HepG2 (cell line): Measurements from ENCODE around the gene ZNF8. TPM values are rescaled to one million over a fixed set of nuclear protein-coding genes. Genes with fewer than 3 reads are reported as not detected.

Experiments
- ATF1 ChIP-seq: IDR thresholded peaks from 2 replicates; pipeline ENCODE4 v1.6.1; 2016; ENCODE audit warnings: mild to moderate bottlenecking, control low read depth
- BORCS8-MEF2B ChIP-seq: sonication (generic); formaldehyde crosslinking; IDR thresholded peaks from 2 replicates; pipeline ENCODE4 v1.8.0; 2022; ENCODE audit warnings: mild to moderate bottlenecking, missing genetic modification reagents
- FOXA3 ChIP-seq: IDR thresholded peaks from 2 replicates; pipeline ENCODE4 v1.6.1; 2016; ENCODE audit warnings: missing genetic modification reagents, missing compliant biosample characterization
- GRHL1 ChIP-seq: sonication (generic); formaldehyde crosslinking; conservative IDR thresholded peaks from 2 replicates; pipeline ENCODE4 v1.8.0; 2022; ENCODE audit warnings: missing genetic modification reagents
- HES4 ChIP-seq: sonication (generic); formaldehyde crosslinking; IDR thresholded peaks from 2 replicates; pipeline ENCODE4 v1.9.0; 2021; ENCODE audit warnings: mild to moderate bottlenecking, missing genetic modification reagents, borderline replicate concordance
- KLF16 ChIP-seq, 2 experiments: sonication (generic) in 1 of 2; formaldehyde crosslinking in 1 of 2; IDR thresholded peaks; 2 replicates each; pipeline versions ENCODE4 v1.6.1 to v1.8.0; 2016 to 2023; ENCODE audit warnings: missing genetic modification reagents in 2 of 2, missing compliant biosample characterization in 1 of 2
- MAF1 ChIP-seq: sonication (generic); formaldehyde crosslinking; IDR thresholded peaks from 2 replicates; pipeline ENCODE4 v1.5.0; 2020; ENCODE audit warnings: missing genetic modification reagents, borderline replicate concordance
- SNRNP70 ChIP-seq: fragments of 200-400 bp; formaldehyde crosslinking; IDR thresholded peaks from 2 replicates; pipeline ENCODE4 v1.6.1; 2017; ENCODE audit warnings: mild to moderate bottlenecking, low read depth, low read length, moderate library complexity
- TCF7 ChIP-seq: sonication (generic); IDR thresholded peaks from 2 replicates; pipeline ENCODE4 v1.6.1; 2016; ENCODE audit warnings: antibody characterized with exemption, low read depth
- ZBTB38 ChIP-seq: sonication (generic); formaldehyde crosslinking; IDR thresholded peaks from 2 replicates; pipeline ENCODE4 v1.5.1; 2020; ENCODE audit warnings: mild to moderate bottlenecking, missing genetic modification reagents
- ZNF121 ChIP-seq: sonication (generic); formaldehyde crosslinking; IDR thresholded peaks from 2 replicates; pipeline ENCODE4 v1.5.0; 2020; ENCODE audit warnings: mild to moderate bottlenecking, missing genetic modification reagents
- ZNF335 ChIP-seq: sonication (generic); formaldehyde crosslinking; IDR thresholded peaks from 2 replicates; pipeline ENCODE4 v1.4.0; 2020; ENCODE audit warnings: missing genetic modification reagents
- ZNF577 ChIP-seq: sonication (generic); formaldehyde crosslinking; IDR thresholded peaks from 2 replicates; pipeline ENCODE4 v1.4.0; 2020; ENCODE audit warnings: mild to moderate bottlenecking, low read depth, missing genetic modification reagents, borderline replicate concordance
- ZNF674 ChIP-seq: sonication (generic); formaldehyde crosslinking; IDR thresholded peaks from 2 replicates; pipeline ENCODE4 v1.5.0; 2020; ENCODE audit warnings: low read depth, mild to moderate bottlenecking, missing genetic modification reagents
- ZNF782 ChIP-seq: sonication (generic); formaldehyde crosslinking; IDR thresholded peaks from 2 replicates; pipeline ENCODE4 v1.4.0; 2020; ENCODE audit warnings: missing genetic modification reagents, mild to moderate bottlenecking, borderline replicate concordance
- ZUFSP ChIP-seq: sonication (generic); formaldehyde crosslinking; IDR thresholded peaks from 2 replicates; pipeline ENCODE4 v1.9.0; 2021; ENCODE audit warnings: missing genetic modification reagents, mild to moderate bottlenecking, borderline replicate concordance
- polyA plus RNA-seq, 8 experiments: library from polyadenylated mRNA; depleted of rRNA in 3 of 8; stranded (reverse) in 7 of 8; unstranded in 1 of 8; fragments of >200 nt; fragmentation: Illumina TruSeq in 4 of 8; extraction: Trizol in 4 of 8; gene quantifications; 2 replicates each; pipeline versions ENCODE4 v1.2.1 to v1.2.3, GENCODE V29; 2011 to 2016; ENCODE audit warnings: low read depth in 4 of 8, missing spikeins in 1 of 8, mixed read lengths in 1 of 8; ENCODE audit not compliant: insufficient read depth in 1 of 8
- total RNA-seq, 5 experiments: library from RNA; depleted of rRNA; stranded (reverse); fragments of >200 nt; fragmentation: Illumina TruSeq; extraction: Trizol; gene quantifications; 2 replicates each; pipeline ENCODE4 v1.2.3, GENCODE V29; 2016; ENCODE audit warnings: low read depth in 1 of 5
- TF ChIP-seq, protein P1 (sequence below): sonication (generic); formaldehyde crosslinking; conservative IDR thresholded peaks from 2 replicates; pipeline ENCODE4 v1.5.0; 2020; ENCODE audit warnings: missing genetic modification reagents
- TF ChIP-seq, protein P2 (sequence below): sonication (generic); formaldehyde crosslinking; IDR thresholded peaks from 2 replicates; pipeline ENCODE4 v1.9.0; 2022; ENCODE audit warnings: low read depth, missing genetic modification reagents

The ZNF8 gene
- total and polyA plus RNA-seq, 2 of the 13 experiments (the other 11 are each of a cell fraction or from before 2014, with no cell fraction given): 3.1 to 3.3 TPM

DNA sequence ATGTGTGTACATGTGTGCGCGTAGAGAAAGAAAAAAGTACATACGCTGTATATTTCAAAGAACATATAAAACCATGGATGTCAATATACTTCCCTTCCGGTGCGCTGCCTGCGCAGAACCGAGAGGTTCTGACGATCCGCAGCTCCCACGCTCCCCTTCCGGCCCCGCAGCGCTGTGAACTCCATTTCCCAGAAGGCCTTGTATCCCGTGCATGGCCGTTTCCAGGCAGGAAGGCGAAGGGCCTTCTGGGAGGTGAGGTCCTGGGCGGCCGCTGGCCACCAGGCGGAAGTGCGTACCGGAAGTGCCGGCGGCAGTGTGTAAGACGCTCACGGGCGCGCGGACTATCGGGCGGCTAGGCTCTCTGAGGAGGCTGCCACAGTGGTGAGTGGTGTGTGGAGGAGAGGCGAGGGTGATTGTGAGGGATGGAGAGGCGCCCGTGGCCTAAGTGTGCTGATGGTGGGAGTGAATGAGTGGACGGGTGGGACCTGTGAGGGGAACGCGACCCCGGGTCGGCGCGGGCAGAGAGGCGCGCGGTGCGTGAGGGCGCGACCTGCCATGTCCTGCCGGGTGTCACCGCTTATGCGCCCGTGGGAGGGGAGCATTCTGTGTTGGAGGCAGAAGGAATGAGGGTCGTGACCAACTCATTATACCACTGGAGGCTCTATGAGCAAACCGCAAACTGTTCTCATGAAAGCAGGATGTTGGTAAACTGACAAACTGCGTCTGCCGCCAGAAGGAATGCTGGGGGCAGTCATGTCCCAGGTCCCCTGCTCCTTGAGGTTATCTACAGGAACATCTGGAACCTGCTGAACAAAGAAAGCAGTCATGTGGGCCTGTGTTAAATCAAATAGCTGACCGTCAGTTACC lies 26.5 kb downstream of the ZNF8 start, which contains the start of gene ERVK3-1 (continued):
- TF ChIP-seq GRHL1 (CRISPR knock-in tag) (no peak), ZNF335 (CRISPR knock-in tag) (peak; percentile 78; the same call in 1 of the 2 replicates), ZUFSP (CRISPR knock-in tag) (no peak), HES4 (no peak), ZNF674 (CRISPR knock-in tag) (no peak), ZBTB38 (CRISPR knock-in tag) (peak; percentile 80; the same call in 1 of the 2 replicates), SNRNP70 (no peak), TCF7 (no peak), BORCS8-MEF2B (CRISPR knock-in tag) (peak; percentile 87; the same call in 1 of the 2 replicates), ZNF782 (CRISPR knock-in tag) (no peak), MAF1 (CRISPR knock-in tag) (no peak), ATF1 (CRISPR knock-in tag) (peak; percentile 89), KLF16 (CRISPR knock-in tag; IDR thresholded peaks at IDR 0.05) (peak in 1 of 2 experiments; percentile 79; a peak in 2 of 4 replicates), ZNF121 (CRISPR knock-in tag) (peak; percentile 55; the same call in 1 of the 2 replicates), ZNF577 (no peak), FOXA3 (peak; percentile 63)
- TF ChIP-seq, protein P1, sequence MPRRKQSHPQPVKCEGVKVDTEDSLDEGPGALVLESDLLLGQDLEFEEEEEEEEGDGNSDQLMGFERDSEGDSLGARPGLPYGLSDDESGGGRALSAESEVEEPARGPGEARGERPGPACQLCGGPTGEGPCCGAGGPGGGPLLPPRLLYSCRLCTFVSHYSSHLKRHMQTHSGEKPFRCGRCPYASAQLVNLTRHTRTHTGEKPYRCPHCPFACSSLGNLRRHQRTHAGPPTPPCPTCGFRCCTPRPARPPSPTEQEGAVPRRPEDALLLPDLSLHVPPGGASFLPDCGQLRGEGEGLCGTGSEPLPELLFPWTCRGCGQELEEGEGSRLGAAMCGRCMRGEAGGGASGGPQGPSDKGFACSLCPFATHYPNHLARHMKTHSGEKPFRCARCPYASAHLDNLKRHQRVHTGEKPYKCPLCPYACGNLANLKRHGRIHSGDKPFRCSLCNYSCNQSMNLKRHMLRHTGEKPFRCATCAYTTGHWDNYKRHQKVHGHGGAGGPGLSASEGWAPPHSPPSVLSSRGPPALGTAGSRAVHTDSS (CRISPR knock-in tag): no peak
- TF ChIP-seq, protein P2, sequence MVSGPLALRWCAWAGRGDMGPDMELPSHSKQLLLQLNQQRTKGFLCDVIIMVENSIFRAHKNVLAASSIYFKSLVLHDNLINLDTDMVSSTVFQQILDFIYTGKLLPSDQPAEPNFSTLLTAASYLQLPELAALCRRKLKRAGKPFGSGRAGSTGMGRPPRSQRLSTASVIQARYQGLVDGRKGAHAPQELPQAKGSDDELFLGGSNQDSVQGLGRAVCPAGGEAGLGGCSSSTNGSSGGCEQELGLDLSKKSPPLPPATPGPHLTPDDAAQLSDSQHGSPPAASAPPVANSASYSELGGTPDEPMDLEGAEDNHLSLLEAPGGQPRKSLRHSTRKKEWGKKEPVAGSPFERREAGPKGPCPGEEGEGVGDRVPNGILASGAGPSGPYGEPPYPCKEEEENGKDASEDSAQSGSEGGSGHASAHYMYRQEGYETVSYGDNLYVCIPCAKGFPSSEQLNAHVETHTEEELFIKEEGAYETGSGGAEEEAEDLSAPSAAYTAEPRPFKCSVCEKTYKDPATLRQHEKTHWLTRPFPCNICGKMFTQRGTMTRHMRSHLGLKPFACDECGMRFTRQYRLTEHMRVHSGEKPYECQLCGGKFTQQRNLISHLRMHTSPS: no peak; the same call in 1 of the 2 replicates
